GM06990 (cell line): ENCODE data around the gene GATAD2A.

ENCODE experiments used
- DNase-seq: peaks from one replicate; pipeline ENCODE4 v3.0.0-alpha.2; 2011; ENCODE audit not compliant: insufficient read length; ENCODE audit errors: extremely low read depth
- H3K27me3 ChIP-seq: replicated peaks from 2 replicates; pipeline ENCODE4 v1.6.0; 2011; ENCODE audit warnings: low read length; ENCODE audit not compliant: control insufficient read depth, insufficient read depth
- H3K36me3 ChIP-seq: 2 replicates; pipeline ENCODE4 v1.5.1; 2011; ENCODE audit warnings: low read length; ENCODE audit not compliant: control insufficient read depth, insufficient read depth
- H3K4me3 ChIP-seq: replicated peaks from 2 replicates; pipeline ENCODE4 v1.5.1; 2011; ENCODE audit warnings: low read depth, mild to moderate bottlenecking, control low read depth, low read length
- TF ChIP-seq, protein P1 (sequence below): IDR thresholded peaks from 2 replicates; pipeline ENCODE4 v1.5.1; 2011; ENCODE audit warnings: low read length, control low read depth, mild to moderate bottlenecking, inconsistent platforms; ENCODE audit not compliant: insufficient read depth, poor library complexity, severe bottlenecking

GATAD2A gene

DNA sequence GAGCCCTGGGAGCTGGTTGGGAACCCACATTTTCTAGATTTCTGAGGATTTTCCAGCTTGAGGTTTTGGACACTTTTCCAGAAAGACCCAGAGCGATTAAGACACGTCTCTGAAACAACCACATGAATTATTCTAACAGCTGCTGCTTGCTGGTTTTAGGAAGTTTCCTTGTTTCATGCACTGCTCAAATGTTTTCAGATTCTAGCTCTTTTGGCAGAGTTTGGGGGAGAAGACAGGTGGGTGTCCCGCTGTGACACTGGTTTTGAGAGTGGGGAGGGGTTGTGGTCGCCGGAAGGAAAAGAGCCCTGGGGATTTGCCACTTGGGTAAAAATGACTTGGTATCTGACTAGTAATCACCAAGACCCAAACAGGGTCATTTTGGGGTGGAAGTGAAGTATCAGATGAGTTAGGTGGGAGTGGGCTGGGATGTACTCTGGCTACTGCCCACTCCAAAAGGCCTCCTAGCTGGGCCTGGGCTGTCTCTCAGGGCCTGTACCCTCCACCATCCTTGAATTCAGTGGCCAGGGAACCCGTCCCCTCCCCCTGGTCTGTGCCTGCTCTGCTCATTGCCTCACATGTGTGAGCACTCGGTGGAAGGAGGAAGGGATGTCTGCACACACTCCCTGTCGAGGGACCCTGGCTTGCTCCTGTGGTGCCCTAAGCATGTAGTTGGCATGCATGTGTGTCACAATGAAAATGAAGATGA lies 13.2 kb downstream of the GATAD2A start:
- DNase-seq = no peak
- Histone ChIP-seq H3K4me3 (no peak overlapping the region), H3K27me3 (no peaks in the 10 kb centered on the region), H3K36me3 (no peaks in the 10 kb centered on the region; the same call in 1 of the 2 replicates)
- TF ChIP-seq, protein P1, sequence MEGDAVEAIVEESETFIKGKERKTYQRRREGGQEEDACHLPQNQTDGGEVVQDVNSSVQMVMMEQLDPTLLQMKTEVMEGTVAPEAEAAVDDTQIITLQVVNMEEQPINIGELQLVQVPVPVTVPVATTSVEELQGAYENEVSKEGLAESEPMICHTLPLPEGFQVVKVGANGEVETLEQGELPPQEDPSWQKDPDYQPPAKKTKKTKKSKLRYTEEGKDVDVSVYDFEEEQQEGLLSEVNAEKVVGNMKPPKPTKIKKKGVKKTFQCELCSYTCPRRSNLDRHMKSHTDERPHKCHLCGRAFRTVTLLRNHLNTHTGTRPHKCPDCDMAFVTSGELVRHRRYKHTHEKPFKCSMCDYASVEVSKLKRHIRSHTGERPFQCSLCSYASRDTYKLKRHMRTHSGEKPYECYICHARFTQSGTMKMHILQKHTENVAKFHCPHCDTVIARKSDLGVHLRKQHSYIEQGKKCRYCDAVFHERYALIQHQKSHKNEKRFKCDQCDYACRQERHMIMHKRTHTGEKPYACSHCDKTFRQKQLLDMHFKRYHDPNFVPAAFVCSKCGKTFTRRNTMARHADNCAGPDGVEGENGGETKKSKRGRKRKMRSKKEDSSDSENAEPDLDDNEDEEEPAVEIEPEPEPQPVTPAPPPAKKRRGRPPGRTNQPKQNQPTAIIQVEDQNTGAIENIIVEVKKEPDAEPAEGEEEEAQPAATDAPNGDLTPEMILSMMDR = no peak

DNA sequence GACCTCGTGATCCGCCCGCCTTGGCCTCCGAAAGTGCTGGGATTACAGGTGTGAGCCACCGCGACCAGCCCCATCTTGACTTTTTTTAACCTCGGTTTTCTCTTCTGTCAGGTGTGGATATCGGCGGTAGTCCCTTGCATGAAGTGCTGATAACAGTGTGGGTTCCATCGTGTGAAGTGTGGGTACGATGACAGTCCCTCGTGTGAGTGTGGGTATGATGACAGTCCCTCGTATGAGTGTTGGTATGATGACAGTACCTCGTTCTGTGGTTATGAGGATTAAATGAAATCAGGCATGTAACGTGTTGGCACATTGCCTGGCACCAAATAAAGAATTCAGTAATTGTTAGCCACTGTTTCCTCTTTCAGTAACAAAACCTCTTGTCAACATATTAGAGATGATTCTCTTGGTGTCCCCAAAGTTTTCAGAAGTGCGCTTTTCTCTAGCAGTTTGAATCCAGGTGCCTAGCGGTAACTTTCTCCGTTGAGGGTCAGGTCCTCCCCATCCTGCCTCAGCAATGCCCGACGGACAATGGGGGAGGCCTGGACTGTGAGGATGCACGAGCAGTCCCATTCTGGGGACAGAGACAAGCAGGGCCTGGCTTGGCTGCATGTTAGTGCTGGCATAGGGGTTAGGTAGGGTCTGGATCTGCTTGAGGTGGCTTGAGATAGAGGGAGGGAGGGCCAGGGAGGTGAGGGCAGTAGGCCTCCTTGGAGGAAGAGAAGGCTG lies 15.3 kb downstream of the GATAD2A start:
- H3K36me3 ChIP-seq = no peaks in the 10 kb centered on the region
- DNase-seq = no peak
- TF ChIP-seq, protein P1 = no peak
- no peaks in the 10 kb centered on the region for H3K27me3 ChIP-seq
- H3K4me3 ChIP-seq = no peak overlapping the region

DNA sequence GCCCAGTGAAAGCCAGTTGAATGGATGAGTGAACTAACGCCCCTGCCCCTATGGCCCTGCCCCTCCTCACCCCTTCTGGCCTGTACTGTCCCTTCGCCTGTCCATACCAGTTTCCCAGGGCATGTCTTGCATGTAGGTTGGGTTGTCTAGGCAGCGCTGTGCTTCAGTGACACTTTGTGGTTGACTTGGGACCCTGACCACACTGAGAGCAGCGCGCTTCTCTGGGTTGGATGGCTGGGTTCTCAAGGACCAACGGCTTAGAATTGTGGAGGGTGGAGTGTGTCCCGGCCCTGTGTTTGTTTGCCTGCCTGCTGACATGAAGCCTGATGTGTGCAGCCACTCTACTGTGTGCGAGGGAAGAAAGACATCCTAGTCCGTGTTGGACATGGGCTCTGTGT lies 15.8 kb downstream of the GATAD2A start:
- Histone ChIP-seq H3K27me3 (no peaks in the 10 kb centered on the region), H3K4me3 (no peak overlapping the region), H3K36me3 (no peaks in the 10 kb centered on the region)
- DNase-seq = no peak
- TF ChIP-seq, protein P1 = no peak

DNA sequence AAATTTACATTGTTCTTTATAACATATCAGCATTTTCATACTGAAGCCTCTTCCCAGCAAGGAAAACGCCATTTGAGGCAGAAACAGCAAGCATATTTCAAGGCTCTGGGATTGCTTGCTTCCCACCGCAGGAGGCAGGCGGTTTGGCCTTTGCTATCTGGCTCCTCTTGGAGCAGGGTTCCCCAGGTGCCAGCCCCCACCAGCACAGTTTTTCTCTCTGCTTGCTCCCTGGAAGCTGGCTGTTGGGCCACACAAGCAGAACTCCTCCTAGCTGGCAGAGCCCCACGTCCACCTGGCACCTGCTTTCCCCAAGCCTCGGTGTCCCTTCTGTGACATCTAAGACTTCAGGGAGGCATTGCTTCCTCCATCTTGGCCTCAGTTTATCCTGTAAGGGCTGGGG lies 16.7 kb downstream of the GATAD2A start:
- TF ChIP-seq, protein P1 = no peak
- Histone ChIP-seq H3K27me3 (no peaks in the 10 kb centered on the region), H3K36me3 (no peaks in the 10 kb centered on the region), H3K4me3 (no peak overlapping the region)
- no peak for DNase-seq

DNA sequence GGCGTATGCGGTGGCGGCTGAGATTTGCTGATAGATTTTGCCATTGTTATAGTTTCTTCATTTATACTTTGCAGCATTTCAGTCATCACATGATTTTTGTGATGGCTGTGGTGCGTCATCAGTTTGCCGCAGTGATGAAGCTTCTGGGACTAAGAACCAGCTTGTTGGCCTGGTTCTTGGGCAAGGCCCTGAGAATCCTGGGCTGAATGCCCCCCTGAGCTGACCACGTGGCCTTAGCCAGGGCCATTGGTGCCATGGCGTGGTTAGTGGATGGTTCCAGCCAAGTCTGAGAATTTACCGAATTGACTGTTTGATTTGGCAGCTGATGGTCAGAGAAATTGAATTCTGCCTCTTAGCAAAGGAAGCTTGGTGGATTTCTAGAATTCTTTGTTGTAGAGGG lies 17.8 kb downstream of the GATAD2A start:
- no peak overlapping the region for H3K4me3 ChIP-seq
- DNase-seq = no peak
- no peaks in the 10 kb centered on the region for H3K36me3 ChIP-seq
- TF ChIP-seq, protein P1 = no peak
- H3K27me3 ChIP-seq = no peaks in the 10 kb centered on the region
